ENCODE measurements around the gene RNF144A.

- TF ChIP-seq CTCF (IDR thresholded peaks at IDR 0.05) = no peak
- no peak for TF ChIP-seq EP300 (IDR thresholded peaks at IDR 0.05)
- TF ChIP-seq POLR2A (IDR thresholded peaks at IDR 0.05) = no peak
These were observed 76.0 kb downstream of the RNF144A start for GRCh38 chr2:6993229-6993640.

All from ovary (tissue), 3 donors.